HG03175 (cell line): ENCODE data around the gene H1-8.
"Not testable (repeated sequence)": the region's sequence is repeated elsewhere in the genome, so short reads cannot be mapped to it uniquely, and the experiment has no call there.

Experiments
- ATAC-seq: cut with Tn5 transposase; IDR thresholded peaks from one replicate; pipeline ENCODE4 v1.9.1; 2021; ENCODE audit warnings: mild to moderate bottlenecking, moderate library complexity; ENCODE audit not compliant: unreplicated experiment

The H1-8 gene

DNA sequence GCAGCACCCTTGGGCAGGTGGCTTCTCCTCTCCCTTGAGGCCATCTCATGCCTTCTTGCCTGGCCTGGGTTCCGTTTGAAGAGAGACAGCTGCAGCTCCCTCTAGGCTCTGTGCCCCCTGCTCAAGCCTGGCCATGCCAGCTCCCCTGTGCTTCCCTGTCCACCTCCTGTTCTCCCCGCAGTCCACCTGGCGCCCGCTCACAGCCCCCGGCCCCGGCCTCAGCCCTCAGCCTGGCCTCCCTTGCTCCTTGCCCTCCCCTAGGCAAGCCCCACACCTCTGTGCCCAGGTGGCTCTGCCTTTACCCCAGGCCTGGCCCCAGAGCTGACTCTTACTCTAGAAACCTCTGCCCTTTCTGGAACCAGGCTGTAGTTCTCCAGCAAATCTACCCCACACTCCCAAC is 28.4 kb upstream of the H1-8 start:
- ATAC-seq: no peak

DNA sequence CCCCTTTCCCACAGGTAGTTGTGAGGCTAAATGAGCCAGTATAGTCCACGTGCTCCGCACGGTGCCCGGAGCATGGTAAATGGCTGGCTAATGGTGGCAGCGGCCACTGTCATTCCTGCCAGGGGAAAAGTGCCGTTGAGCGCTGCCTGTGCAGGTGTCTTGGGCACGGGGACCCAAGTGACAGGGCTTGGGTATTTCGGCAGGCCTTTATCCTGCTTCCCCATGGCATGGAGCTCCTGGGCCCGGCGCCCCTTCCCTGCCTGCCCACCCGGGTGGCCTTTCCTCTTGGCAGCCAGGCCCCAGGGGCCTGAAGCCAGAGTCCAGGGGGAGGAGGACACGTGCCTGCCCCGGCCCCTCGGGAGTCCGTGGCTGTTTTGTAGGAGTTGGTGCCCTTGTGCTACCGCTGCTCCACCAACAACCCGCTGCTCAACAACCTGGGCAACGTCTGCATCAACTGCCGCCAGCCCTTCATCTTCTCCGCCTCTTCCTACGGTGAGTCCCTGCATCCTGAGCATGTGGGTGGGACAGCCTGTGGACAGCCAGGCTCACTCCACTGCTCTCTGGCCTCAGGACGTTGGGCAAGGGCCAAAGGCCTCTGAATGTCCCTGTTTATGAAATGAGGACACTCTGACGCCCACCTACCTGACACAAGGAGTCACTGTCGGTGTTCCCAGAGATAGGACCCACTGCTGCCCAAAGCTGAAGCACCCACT is 27.7 kb upstream of the H1-8 start:
- not testable (repeated sequence) for ATAC-seq

DNA sequence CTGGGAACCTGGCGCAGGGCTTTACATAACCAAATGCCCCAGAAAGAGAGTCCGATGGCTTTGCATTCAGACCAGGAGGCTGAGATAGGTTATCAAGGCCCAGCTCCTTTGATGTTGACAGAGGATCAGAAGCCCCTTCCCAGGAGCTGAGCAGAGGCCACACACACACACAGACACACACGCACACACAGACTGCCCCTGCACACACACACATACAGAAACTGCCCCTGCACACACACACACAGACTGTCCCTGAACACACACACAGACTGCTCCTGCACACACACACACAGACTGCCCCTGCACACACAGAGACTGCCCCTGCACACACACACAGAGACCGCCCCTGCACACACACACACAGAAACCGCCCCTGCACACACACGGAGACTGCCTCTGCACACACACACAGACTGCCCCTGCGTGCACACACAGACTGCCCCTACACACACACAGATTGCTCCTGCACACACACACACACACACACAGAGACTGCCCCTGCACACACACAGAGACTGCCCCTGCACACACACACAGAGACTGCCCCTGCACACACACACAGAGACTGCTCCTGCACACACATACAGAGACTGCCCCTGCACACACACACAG is 27.0 kb upstream of the H1-8 start:
- ATAC-seq: not testable (repeated sequence)

DNA sequence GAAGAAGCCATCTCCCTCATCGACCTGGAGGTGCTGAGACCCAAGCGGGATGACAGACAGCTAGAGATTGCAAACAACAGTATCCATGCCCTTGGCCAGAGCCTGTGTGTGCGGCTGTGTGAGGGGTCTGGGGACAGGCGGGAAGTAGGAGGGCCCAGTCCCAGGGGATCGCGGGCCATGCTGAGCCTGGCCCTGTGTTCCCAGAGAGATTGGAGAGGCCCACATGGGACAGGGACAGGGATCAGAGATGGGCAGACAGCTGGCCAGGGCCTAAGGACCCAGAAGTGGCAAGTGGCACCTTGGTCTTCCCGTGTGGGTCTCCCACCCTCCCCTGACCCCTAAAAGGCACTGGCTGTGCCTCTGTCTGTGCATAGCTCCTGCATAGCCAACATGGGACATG is 25.5 kb upstream of the H1-8 start:
- ATAC-seq: no peak

DNA sequence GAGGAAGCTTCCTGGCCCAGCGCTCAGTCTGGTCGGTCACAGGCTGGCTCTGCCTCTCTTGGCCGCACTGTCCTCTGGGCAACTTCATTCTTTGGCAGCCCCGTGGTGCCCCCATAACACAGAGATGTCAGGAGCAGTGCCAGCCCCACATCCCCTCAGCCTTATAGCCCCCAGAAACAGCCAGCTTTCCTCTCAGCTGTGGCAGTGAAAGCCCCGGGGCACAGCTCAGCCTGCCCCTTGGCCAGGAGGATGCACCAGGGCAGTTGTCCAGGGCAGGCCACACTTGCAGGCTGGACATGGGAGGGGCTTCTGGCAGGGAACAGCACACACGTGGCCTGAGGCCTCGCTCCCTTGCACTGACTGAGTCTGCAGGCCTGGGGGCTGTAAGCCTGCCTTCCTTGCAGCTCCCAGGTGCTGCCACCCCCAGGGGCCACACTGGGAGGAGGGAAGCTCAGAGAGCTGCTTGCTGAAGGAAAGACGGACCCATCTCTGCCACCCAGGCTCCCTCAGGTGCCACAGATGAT is 24.9 kb upstream of the H1-8 start:
- ATAC-seq: no peak

DNA sequence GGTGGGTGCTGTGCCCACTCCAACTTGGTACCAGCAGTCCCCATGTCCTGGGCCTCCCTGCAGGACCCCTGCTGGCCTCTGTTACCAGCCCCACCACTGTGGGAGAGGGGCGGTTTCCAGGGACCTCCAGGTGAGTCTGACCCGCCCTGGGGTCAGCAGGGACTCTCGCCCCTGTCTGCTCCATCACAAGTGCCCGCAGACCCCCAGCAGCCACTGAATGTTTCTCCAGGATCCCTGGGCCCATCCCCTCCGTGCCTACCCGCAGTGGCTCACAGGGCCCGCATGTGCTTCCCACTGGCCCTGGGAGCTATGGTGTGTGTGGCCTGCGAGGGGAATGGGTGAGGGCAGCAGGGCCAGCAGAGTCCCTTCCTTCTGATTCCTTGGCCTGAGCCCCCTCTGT is 24.4 kb upstream of the H1-8 start:
- no peak for ATAC-seq

DNA sequence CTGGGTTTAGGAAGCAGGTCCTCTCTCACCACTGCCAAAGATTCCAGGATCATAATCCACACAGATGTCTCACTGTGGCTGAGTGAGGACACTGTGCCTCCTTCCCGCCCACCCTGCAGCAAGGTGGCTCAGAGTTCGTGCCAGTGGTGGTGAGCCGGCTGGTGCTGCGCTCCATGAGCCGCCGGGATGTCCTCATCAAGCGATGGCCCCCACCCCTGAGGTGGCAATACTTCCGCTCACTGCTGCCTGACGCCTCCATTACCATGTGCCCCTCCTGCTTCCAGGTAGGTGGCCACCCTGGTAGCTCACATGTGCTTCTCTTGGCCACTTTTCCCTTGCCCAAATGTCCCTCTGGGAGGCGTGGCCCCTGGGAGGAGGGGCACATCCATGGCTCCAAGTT is 23.5 kb upstream of the H1-8 start:
- no peak for ATAC-seq

DNA sequence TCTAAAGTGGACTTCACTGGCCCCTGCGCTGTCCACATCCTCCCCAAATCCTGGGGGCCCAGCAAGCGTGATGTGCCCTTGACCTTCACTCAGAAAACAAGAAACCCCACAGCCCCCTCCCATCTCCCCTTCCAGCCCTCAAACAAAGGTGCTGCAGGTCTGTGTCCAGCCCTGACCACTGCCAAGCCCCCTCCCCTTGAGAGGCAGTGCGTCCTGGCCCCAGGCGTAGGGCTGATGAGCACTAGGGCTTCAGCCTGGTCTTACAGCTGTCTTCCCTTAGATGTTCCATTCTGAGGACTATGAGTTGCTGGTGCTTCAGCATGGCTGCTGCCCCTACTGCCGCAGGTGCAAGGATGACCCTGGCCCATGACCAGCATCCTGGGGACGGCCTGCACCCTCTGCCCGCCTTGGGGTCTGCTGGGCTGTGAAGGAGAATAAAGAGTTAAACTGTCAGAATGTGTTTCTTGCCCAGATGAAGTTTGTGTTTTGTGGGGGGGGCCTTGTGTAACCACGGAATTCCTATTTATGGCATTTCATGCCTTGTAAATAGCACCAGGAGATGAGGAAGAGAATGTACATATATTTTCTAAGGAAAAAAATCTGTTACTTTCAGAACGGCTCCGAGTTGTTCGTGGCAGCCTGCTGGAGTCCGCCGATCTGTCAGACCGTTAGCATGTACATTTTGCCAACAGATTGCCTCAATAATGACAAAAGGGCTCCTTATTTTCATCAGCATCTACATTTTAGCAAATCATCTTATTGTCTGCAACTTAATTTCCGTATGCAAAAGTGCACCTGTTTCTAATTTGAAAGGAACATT is 22.9 kb upstream of the H1-8 start:
- no peak for ATAC-seq

DNA sequence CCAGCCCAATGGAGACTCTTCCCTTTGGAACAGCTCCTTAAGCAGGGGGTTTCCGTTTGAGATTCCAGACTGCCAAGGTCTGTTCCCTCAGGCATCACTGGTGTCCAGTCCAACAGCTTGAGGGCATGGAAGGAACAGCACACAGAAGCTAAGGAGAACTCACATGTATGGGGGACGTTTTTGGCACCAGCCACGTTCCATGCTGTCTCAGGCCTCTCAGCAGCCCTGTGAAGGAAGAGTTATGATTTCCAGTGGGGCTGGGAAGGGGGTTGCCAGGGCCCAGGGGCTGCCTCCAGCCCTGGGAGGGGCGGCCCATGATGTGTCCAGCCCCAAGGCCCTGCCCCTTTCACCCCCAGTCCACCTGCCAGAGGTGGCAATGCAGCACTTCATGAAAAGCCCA is 22.0 kb upstream of the H1-8 start:
- ATAC-seq: no peak

DNA sequence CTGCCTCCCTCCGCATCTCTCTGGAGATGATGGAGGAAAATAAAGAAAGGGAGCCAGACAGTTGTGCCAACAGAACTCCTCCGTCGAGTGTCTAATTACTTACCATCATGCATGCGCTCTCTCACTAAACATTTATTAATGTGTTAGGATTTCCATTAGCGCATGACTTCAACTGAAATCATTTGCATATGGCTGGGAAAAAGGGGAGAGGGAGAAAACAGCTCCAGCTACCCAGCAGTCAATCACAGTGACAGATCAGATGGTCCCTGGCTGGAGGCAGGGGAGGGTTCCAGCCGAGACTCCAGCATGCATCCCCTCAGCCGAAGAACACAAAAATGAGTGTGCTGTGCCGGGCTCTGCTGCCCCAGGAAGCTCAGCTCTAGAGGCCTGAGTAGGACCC is 21.4 kb upstream of the H1-8 start:
- ATAC-seq: no peak

DNA sequence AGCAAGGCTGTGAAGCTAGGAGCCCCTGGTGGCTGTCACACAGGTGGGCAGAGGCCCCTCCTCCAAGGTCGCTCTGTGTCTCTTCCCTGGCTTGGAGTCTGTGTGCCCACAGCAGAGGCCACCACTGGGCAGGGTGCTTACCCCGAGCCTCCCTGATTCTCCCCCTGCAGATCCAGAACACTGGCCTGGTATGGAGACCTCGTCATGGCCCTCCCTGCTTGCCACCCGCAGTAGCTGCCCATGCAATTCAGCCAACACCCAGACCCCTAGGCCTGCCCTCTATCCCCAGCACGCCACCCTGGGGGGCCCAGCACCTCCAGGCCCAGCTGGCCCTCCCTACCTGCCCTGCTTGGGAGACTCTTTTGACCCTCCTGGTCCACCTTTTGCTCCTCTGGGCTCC is 20.0 kb upstream of the H1-8 start:
- ATAC-seq: no peak

DNA sequence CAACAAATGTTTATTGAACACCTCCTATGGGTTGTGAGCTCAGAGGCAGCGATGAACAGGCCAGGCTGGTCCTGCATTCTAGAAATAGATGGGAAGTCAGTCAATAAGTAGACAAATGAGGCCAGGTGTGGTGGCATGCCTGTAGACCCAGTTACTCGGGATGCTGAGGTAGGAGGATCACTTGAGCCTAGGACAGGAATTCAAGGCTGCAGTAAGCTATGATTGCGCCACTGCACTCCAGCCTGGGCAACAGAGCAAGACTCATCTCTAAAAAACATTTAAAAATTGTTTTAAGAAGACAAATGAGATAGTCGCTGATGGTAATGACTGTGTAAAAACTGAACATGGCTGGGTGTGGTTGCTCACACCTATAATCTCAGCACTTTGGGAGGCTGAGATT is 18.9 kb upstream of the H1-8 start:
- no peak for ATAC-seq

DNA sequence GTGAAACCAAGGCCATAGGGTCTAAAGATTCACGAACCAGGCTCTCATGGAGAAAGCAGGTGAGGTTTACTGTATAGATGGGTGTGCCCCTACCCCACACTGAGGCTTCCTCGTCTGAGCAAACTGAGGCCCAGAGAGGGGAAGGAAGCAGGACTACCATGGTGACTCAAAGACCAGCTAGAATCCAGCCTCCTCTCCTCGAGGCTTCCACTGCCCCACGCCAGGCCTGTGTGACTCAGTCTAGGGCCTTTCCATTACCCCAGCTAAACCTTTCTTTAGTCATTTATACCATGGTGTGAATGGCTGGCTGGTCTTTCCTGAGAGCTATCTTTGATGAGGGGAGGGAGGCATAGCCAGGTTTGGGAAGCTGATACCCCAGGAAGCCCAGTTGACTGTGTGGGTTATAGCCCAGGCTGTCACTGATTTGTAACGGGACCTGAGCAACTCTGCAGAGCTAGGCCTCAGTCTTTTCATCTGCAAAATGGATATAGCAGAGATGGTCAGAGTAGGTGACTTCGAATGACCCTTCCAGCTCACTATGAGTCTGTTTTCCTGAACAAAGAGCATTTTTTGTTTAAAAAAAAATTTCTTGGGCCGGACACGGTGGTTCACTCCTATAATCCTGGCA is 17.5 kb upstream of the H1-8 start:
- ATAC-seq: no peak

DNA sequence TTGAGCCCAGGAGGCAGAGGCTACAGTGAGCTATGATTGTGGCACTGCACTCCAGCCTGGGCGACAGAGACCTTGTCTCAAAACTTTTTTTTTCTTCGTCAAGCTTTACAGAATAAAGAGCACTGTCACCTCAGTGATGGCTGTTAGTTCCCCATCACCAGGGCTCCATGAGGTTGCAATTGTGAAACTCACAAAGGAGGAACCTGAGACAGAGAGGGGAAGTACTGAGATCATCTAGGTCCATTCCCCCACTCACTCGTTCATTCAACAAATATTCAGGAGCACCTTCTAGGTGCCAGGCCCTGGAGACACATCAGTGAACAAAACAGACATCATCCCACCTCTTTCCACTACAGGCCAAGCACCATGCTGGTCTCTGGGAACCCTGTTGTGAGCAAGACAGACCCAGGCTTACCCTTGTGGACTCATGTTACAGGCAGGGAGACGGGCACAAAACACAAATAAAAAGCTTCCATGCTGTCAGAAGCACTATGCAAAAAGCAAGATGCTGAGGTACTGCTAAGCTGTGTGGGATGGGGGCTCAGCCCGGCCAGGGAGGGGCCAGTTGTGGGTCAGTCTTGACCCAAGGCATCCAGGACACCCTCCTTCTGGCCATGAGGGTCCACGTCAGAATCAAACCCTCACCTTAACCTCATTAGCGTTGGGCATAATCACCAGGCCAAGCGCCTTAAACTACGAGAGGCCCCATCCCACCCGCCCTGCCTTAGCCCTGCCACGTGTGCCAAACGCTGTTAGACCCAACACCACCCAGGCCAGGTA is 16.7 kb upstream of the H1-8 start:
- peak; percentile 84 for ATAC-seq

DNA sequence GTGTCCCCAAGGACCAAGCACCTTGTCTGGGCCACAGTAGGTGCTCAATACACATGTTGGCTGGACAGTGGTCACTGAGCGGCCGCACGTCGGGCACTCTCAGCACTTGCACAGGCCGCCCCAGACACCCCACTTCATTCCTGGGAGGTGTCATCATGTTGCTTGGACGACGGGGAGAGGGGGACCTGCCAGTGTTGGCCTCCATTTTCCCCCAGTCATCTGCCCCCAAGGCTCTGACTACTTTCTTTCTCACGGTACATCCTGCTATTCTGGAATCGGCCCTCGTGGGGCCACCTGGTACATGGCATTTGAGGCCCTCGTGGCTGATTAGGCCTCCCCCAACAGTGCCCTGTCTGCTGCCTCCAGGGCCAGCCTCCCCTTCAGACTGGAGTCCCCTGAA is 15.7 kb upstream of the H1-8 start:
- no peak for ATAC-seq

DNA sequence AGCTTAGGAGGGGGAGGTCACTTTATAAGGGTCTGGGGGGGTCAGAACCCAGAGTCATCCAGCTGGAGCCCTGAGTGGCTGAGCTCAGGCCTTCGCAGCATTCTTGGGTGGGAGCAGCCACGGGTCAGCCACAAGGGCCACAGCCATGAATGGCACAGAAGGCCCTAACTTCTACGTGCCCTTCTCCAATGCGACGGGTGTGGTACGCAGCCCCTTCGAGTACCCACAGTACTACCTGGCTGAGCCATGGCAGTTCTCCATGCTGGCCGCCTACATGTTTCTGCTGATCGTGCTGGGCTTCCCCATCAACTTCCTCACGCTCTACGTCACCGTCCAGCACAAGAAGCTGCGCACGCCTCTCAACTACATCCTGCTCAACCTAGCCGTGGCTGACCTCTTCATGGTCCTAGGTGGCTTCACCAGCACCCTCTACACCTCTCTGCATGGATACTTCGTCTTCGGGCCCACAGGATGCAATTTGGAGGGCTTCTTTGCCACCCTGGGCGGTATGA is 14.3 kb upstream of the H1-8 start, which contains the start of gene RHO:
TSS of gene RHO (plus strand) at position 51 of the 512 bp plus-strand sequence. CDS start at position 146, 95 bp downstream.
- no peak for ATAC-seq

DNA sequence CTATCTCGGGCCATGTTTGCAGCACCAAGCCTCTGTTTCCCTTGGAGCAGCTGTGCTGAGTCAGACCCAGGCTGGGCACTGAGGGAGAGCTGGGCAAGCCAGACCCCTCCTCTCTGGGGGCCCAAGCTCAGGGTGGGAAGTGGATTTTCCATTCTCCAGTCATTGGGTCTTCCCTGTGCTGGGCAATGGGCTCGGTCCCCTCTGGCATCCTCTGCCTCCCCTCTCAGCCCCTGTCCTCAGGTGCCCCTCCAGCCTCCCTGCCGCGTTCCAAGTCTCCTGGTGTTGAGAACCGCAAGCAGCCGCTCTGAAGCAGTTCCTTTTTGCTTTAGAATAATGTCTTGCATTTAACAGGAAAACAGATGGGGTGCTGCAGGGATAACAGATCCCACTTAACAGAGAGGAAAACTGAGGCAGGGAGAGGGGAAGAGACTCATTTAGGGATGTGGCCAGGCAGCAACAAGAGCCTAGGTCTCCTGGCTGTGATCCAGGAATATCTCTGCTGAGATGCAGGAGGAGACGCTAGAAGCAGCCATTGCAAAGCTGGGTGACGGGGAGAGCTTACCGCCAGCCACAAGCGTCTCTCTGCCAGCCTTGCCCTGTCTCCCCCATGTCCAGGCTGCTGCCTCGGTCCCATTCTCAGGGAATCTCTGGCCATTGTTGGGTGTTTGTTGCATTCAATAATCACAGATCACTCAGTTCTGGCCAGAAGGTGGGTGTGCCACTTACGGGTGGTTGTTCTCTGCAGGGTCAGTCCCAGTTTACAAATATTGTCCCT is 13.4 kb upstream of the H1-8 start:
- no peak for ATAC-seq

DNA sequence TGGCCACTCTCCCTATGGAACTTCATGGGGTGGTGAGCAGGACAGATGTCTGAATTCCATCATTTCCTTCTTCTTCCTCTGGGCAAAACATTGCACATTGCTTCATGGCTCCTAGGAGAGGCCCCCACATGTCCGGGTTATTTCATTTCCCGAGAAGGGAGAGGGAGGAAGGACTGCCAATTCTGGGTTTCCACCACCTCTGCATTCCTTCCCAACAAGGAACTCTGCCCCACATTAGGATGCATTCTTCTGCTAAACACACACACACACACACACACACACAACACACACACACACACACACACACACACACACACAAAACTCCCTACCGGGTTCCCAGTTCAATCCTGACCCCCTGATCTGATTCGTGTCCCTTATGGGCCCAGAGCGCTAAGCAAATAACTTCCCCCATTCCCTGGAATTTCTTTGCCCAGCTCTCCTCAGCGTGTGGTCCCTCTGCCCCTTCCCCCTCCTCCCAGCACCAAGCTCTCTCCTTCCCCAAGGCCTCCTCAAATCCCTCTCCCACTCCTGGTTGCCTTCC is 12.7 kb upstream of the H1-8 start:
- no peak for ATAC-seq

DNA sequence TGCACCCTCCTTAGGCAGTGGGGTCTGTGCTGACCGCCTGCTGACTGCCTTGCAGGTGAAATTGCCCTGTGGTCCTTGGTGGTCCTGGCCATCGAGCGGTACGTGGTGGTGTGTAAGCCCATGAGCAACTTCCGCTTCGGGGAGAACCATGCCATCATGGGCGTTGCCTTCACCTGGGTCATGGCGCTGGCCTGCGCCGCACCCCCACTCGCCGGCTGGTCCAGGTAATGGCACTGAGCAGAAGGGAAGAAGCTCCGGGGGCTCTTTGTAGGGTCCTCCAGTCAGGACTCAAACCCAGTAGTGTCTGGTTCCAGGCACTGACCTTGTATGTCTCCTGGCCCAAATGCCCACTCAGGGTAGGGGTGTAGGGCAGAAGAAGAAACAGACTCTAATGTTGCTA is 12.2 kb upstream of the H1-8 start:
- no peak for ATAC-seq
